ENCODE results near the gene STAT6.

- TF ChIP-seq EZH2 (IDR thresholded peaks at IDR 0.05) (no peak), POLR2AphosphoS5 (IDR thresholded peaks at IDR 0.05; ENCODE audit: borderline replicate concordance, low read depth, low read length) (no peak), FOXP2 (optimal IDR thresholded peaks at IDR 0.05; ENCODE audit: control extremely low read depth, extremely low read length, insufficient read depth) (no peak)
Measured at GRCh38 chr12:57118711-57119271, 7.6 kb upstream of the STAT6 start.
